K562 (cell line): ENCODE measurements around the gene IRF2BP1. TPM values are rescaled to one million over a fixed set of nuclear protein-coding genes. Genes with fewer than 3 reads are reported as not detected.

Experiments
- ATF3 ChIP-seq, 2 experiments: fragments of 450-650 bp in 1 of 2; sonication (generic) in 1 of 2; formaldehyde crosslinking in 1 of 2; IDR thresholded peaks in 1 of 2; conservative IDR thresholded peaks in 1 of 2; 2 replicates each; pipeline versions ENCODE4 v1.6.1 to v1.8.1; 2016 to 2023; ENCODE audit warnings: mild to moderate bottlenecking in 2 of 2, moderate library complexity in 2 of 2, inconsistent platforms in 1 of 2, missing genetic modification reagents in 1 of 2
- LARP7 ChIP-seq: fragments of 450-650 bp; IDR thresholded peaks from 2 replicates; pipeline ENCODE4 v1.6.1; 2016
- MAFK ChIP-seq: IDR thresholded peaks from 2 replicates; pipeline ENCODE4 v1.6.1; 2011; ENCODE audit warnings: low read length, improper control_type of control experiment
- MGA ChIP-seq: fragments of 450-650 bp; IDR thresholded peaks from 2 replicates; pipeline ENCODE4 v1.6.1; 2016; ENCODE audit warnings: mild to moderate bottlenecking, moderate library complexity
- NFXL1 ChIP-seq: fragments of 450-650 bp; formaldehyde crosslinking; IDR thresholded peaks from 2 replicates; pipeline ENCODE4 v1.4.0; 2021; ENCODE audit warnings: mild to moderate bottlenecking
- PBX2 ChIP-seq, 2 experiments: IDR thresholded peaks in 1 of 2; conservative IDR thresholded peaks in 1 of 2; 2 replicates each; pipeline ENCODE4 v1.6.1; 2016; ENCODE audit warnings: low read depth in 2 of 2, mild to moderate bottlenecking in 1 of 2, missing compliant biosample characterization in 1 of 2, missing genetic modification characterization in 1 of 2, moderate library complexity in 1 of 2
- ZBTB43 ChIP-seq: sonication (generic); formaldehyde crosslinking; IDR thresholded peaks from 2 replicates; pipeline ENCODE4 v1.8.0; 2023; ENCODE audit warnings: mild to moderate bottlenecking, missing genetic modification reagents
- ZNF780A ChIP-seq: fragments of 250-450 bp; sonication (Bioruptor Pico); IDR thresholded peaks from 2 replicates; pipeline ENCODE4 v1.5.0; 2021; ENCODE audit warnings: mild to moderate bottlenecking
- polyA plus RNA-seq, 8 experiments: library from polyadenylated mRNA; depleted of rRNA in 4 of 8; stranded (reverse) in 5 of 8; unstranded in 3 of 8; fragments of >200 nt; fragmentation: Nextera tagmentation in 2 of 8; fragmentation: Illumina TruSeq in 1 of 8; extraction: Ambion mirVana in 2 of 8; extraction: Trizol in 1 of 8; gene quantifications; 2 replicates each; pipeline versions ENCODE4 v1.2.1 to v1.2.3, GENCODE V29; 2011 to 2014; ENCODE audit warnings: inconsistent platforms in 1 of 8, missing spikeins in 1 of 8
- total RNA-seq, 7 experiments: library from RNA; depleted of rRNA in 6 of 7; stranded (reverse); fragments of >200 nt in 6 of 7; fragmentation: Illumina TruSeq in 2 of 7; extraction: Trizol in 2 of 7; gene quantifications; 2 replicates each; pipeline versions ENCODE4 v1.2.1 to v1.2.3, GENCODE V29; 2011 to 2021; ENCODE audit warnings: low replicate concordance in 1 of 7

Gene IRF2BP1
- total and polyA plus RNA-seq, 9 of the 15 experiments (the other 6 are each of a cell fraction or from before 2014, with no cell fraction given) = 0.61 to 35.9 (median 3.5) TPM

GRCh38 chr19:45927565-45928261 lies 41.8 kb upstream of the IRF2BP1 start (continued):
- TF ChIP-seq NFXL1 (CRISPR knock-in tag) (no peak), MGA (peak; percentile 96), ZNF780A (no peak), LARP7 (no peak), ATF3 (IDR thresholded peaks at IDR 0.05) (no peak), ATF3 (CRISPR knock-in tag; conservative IDR thresholded peaks at IDR 0.05) (peak; percentile 59; the same call in 1 of the 2 replicates), ZBTB43 (CRISPR knock-in tag) (no peak), MAFK (no peak), PBX2 (CRISPR knock-in tag; IDR thresholded peaks at IDR 0.05; ENCODE audit: low read depth) (no peak), PBX2 (tag; conservative IDR thresholded peaks at IDR 0.05; ENCODE audit: low read depth) (no peak)
